ENCODE data around the gene ELF5. TPM values are rescaled to one million over a fixed set of nuclear protein-coding genes. Genes with fewer than 3 reads are reported as not detected.

The ELF5 gene
- total RNA-seq, 1 donor from 2014 or later, result not detected

GRCh38 chr11:34478845-34479663, 34.5 kb downstream of the ELF5 start:
- Mint-ChIP-seq H3K27ac (ENCODE audit: unreplicated experiment) (no peak overlapping the region), H3K4me3 (ENCODE audit: unreplicated experiment) (no peak overlapping the region), H3K36me3 (ENCODE audit: unreplicated experiment) (no peaks in the 10 kb centered on the region), H3K27me3 (ENCODE audit: unreplicated experiment) (no peaks in the 10 kb centered on the region), H3K9me3 (ENCODE audit: unreplicated experiment) (no peaks in the 10 kb centered on the region), H3K4me1 (ENCODE audit: low read depth, unreplicated experiment) (peaks cover 2% of the 10 kb centered on the region)
- DNase-seq, result no peak
- TF ChIP-seq CTCF (IDR thresholded peaks at IDR 0.05; ENCODE audit: partially characterized antibody, unreplicated experiment), result no peak

GRCh38 chr11:34476849-34477248, 36.7 kb downstream of the ELF5 start:
- Mint-ChIP-seq H3K27ac (ENCODE audit: unreplicated experiment) (no peak overlapping the region), H3K27me3 (ENCODE audit: unreplicated experiment) (no peaks in the 10 kb centered on the region), H3K36me3 (ENCODE audit: unreplicated experiment) (no peaks in the 10 kb centered on the region), H3K4me3 (ENCODE audit: unreplicated experiment) (no peak overlapping the region), H3K4me1 (ENCODE audit: low read depth, unreplicated experiment) (peaks cover under 1% of the 10 kb centered on the region), H3K9me3 (ENCODE audit: unreplicated experiment) (no peaks in the 10 kb centered on the region)
- no peak for TF ChIP-seq CTCF (IDR thresholded peaks at IDR 0.05; ENCODE audit: partially characterized antibody, unreplicated experiment)
- DNase-seq, result no peak

- Mint-ChIP-seq H3K4me1 (ENCODE audit: low read depth, unreplicated experiment) (no peaks in the 10 kb centered on the region), H3K27me3 (ENCODE audit: unreplicated experiment) (no peaks in the 10 kb centered on the region), H3K27ac (ENCODE audit: unreplicated experiment) (no peak overlapping the region), H3K4me3 (ENCODE audit: unreplicated experiment) (no peak overlapping the region), H3K9me3 (ENCODE audit: unreplicated experiment) (no peaks in the 10 kb centered on the region), H3K36me3 (ENCODE audit: unreplicated experiment) (peaks cover 4% of the 10 kb centered on the region)
- TF ChIP-seq CTCF (IDR thresholded peaks at IDR 0.05; ENCODE audit: partially characterized antibody, unreplicated experiment), result no peak
- DNase-seq, result no peak
Observed at GRCh38 chr11:34475656-34476055, 37.9 kb downstream of the ELF5 start.

- Mint-ChIP-seq H3K4me1 (ENCODE audit: low read depth, unreplicated experiment) (no peaks in the 10 kb centered on the region), H3K27ac (ENCODE audit: unreplicated experiment) (no peak overlapping the region), H3K9me3 (ENCODE audit: unreplicated experiment) (no peaks in the 10 kb centered on the region), H3K27me3 (ENCODE audit: unreplicated experiment) (no peaks in the 10 kb centered on the region), H3K4me3 (ENCODE audit: unreplicated experiment) (no peak overlapping the region), H3K36me3 (ENCODE audit: unreplicated experiment) (peaks cover 5% of the 10 kb centered on the region)
- no peak for DNase-seq
- TF ChIP-seq CTCF (IDR thresholded peaks at IDR 0.05; ENCODE audit: partially characterized antibody, unreplicated experiment), result no peak
Observed at GRCh38 chr11:34473603-34474169, 39.9 kb downstream of the ELF5 start.

- H3K27ac Mint-ChIP-seq (ENCODE audit: unreplicated experiment), result no peak overlapping the region
Observed at GRCh38 chr11:34468209-34468841, 45.3 kb downstream of the ELF5 start.

More at GRCh38 chr11:34468209-34468841, 45.3 kb downstream of the ELF5 start:
- no peak for DNase-seq
- H3K4me3 Mint-ChIP-seq (ENCODE audit: unreplicated experiment), result no peak overlapping the region
- H3K4me1 Mint-ChIP-seq (ENCODE audit: low read depth, unreplicated experiment), result no peaks in the 10 kb centered on the region
- H3K27me3 Mint-ChIP-seq (ENCODE audit: unreplicated experiment), result no peaks in the 10 kb centered on the region
- peak; percentile 19 for TF ChIP-seq CTCF (IDR thresholded peaks at IDR 0.05; ENCODE audit: partially characterized antibody, unreplicated experiment)
- peaks cover 32% of the 10 kb centered on the region for H3K36me3 Mint-ChIP-seq (ENCODE audit: unreplicated experiment)
- peaks cover 6% of the 10 kb centered on the region for H3K9me3 Mint-ChIP-seq (ENCODE audit: unreplicated experiment)

All from glutamatergic neuron (in vitro differentiated cells).